Stimulated activated naive CD8-positive, alpha-beta T cell treated with anti-CD3 and anti-CD28 coated beads, Interleukin-15, amount 100 ng/mL, for 72 hours (primary cell): ENCODE data around the gene DDX3X.
A peak's percentile ranks its signal among the peaks of the same experiment; 100 is the strongest.
"Not testable (repeated sequence)": the region's sequence is repeated elsewhere in the genome, so short reads cannot be mapped to it uniquely, and the experiment has no call there.

Source experiments
- ATAC-seq: fragments of 150-1000 bp; cut with Tn5 transposase; 2 replicates; pipeline ENCODE4 v1.10.0; 2021; ENCODE audit warnings: mild to moderate bottlenecking, moderate library complexity
- DNase-seq, 2 donors: peaks; one replicate each; pipeline ENCODE4 v3.0.0; 2021 to 2022
- H3K27ac Mint-ChIP-seq, 2 donors: one replicate each; pipeline ENCODE4 v1.8.0; 2022; ENCODE audit warnings: mild to moderate bottlenecking in 2 of 2, mixed read lengths in 2 of 2, moderate library complexity in 2 of 2
- H3K27me3 Mint-ChIP-seq: one replicate; pipeline ENCODE4 v1.8.0; 2022; ENCODE audit warnings: mixed read lengths
- H3K4me1 Mint-ChIP-seq: one replicate; pipeline ENCODE4 v1.8.0; 2022; ENCODE audit warnings: mild to moderate bottlenecking, mixed read lengths
- H3K4me3 Mint-ChIP-seq, 2 donors: one replicate each; pipeline ENCODE4 v1.8.0; 2022; ENCODE audit warnings: mild to moderate bottlenecking in 2 of 2, mixed read lengths in 2 of 2, moderate library complexity in 1 of 2
- H3K9me3 Mint-ChIP-seq, 2 donors: one replicate each; pipeline ENCODE4 v1.8.0; 2022; ENCODE audit warnings: mixed read lengths in 2 of 2

The DDX3X gene

GRCh38 chrX:41316266-41316665 is 17.7 kb upstream of the DDX3X start:
- DNase-seq, H3K27me3 Mint-ChIP-seq, ATAC-seq, H3K9me3 Mint-ChIP-seq, H3K4me3 Mint-ChIP-seq, H3K27ac Mint-ChIP-seq, H3K4me1 Mint-ChIP-seq: not testable (repeated sequence)

GRCh38 chrX:41317477-41318208 is 16.3 kb upstream of the DDX3X start:
- DNase-seq (no peak), ATAC-seq (no peak)
- H3K4me1 Mint-ChIP-seq, result no peaks in the 10 kb centered on the region
- no peaks in the 10 kb centered on the region for H3K9me3 Mint-ChIP-seq
- H3K27ac Mint-ChIP-seq, result no peak overlapping the region
- H3K27me3 Mint-ChIP-seq, result no peaks in the 10 kb centered on the region
- no peak overlapping the region for H3K4me3 Mint-ChIP-seq

- ATAC-seq, result no peak
These were observed 13.6 kb upstream of the DDX3X start for GRCh38 chrX:41320393-41320792.

GRCh38 chrX:41322821-41323603 is 10.9 kb upstream of the DDX3X start:
- Mint-ChIP-seq H3K9me3 (no peaks in the 10 kb centered on the region), H3K4me1 (peaks cover 4% of the 10 kb centered on the region), H3K27me3 (no peaks in the 10 kb centered on the region), H3K27ac (no peak overlapping the region), H3K4me3 (no peak overlapping the region)
- DNase-seq (no peak), ATAC-seq (no peak)

More at GRCh38 chrX:41320393-41320792, 13.6 kb upstream of the DDX3X start:
- H3K4me1 Mint-ChIP-seq, result peaks cover 4% of the 10 kb centered on the region
- H3K4me3 Mint-ChIP-seq, result no peak overlapping the region
- H3K27me3 Mint-ChIP-seq, result no peaks in the 10 kb centered on the region
- no peaks in the 10 kb centered on the region for H3K9me3 Mint-ChIP-seq
- no peak overlapping the region for H3K27ac Mint-ChIP-seq
- DNase-seq, result no peak

DNA sequence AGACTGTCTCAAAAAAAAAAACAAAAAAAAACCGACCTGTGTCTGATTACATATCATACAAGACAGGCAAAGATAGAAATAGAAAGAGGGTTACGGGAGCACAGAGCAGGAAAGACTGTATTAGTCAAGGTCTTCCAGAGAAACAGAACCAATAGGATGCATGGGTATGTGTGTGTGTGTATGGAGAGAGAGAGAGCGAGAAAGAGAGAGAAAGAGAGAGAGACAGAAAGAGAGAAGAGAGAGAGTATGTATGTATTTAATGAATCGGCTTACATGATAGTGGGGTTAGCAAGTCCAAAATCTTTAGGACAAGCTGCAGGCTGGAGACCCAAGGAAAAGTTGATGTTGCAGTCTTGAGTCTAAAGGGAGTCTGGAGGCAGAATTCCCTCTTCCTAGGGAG is 7.5 kb upstream of the DDX3X start:
- ATAC-seq (no peak), DNase-seq (no peak)
- Mint-ChIP-seq H3K27me3 (no peaks in the 10 kb centered on the region), H3K4me1 (peaks cover 20% of the 10 kb centered on the region), H3K27ac (no peak overlapping the region), H3K9me3 (no peaks in the 10 kb centered on the region), H3K4me3 (no peak overlapping the region)

DNA sequence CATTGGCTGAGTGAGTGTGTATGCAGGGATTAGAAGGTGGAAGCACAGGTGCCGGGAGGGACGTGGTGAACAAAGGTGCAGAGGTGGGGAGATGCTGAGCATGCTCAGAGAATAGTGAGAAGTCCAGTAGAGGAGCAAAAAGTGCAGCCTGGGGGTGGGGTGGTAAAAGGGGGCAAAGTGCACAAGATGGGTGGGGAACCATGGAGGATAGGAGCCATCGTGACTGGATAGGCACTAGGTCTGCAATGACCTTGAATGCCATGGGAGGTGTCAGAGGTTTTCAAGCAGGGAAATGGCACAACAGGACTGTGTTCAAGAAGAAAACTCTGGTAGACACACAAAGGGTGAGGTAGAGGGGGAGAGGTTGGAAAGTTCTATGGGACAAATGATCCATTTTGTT is 6.6 kb upstream of the DDX3X start:
- H3K27ac Mint-ChIP-seq, result no peak overlapping the region
- no peak for DNase-seq
- no peaks in the 10 kb centered on the region for H3K9me3 Mint-ChIP-seq
- H3K27me3 Mint-ChIP-seq, result no peaks in the 10 kb centered on the region
- no peak for ATAC-seq
- H3K4me1 Mint-ChIP-seq, result peaks cover 20% of the 10 kb centered on the region
- no peak overlapping the region for H3K4me3 Mint-ChIP-seq

DNA sequence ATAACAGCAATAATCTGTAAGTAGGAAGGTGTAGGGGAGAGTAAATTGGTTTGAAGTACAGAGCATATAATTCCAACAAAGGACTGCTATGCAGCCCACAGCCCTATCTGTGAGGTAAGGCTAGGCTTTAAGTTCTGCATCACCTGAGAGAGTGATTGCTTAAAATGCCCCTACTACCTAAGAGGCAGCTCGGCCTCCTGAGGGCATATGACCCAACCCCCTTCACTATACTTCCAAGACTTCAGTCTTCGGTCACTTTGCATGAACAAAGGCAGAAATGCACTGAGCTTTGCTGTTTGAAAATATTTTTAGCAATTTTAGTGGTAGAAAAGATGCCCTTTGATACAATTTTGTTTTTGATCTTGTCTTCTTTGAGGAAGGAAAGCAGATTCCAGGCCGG is 4.9 kb upstream of the DDX3X start:
- Mint-ChIP-seq H3K9me3 (no peaks in the 10 kb centered on the region), H3K4me1 (peaks cover 20% of the 10 kb centered on the region), H3K27me3 (no peaks in the 10 kb centered on the region), H3K27ac (no peak overlapping the region), H3K4me3 (no peak overlapping the region)
- DNase-seq (no peak), ATAC-seq (no peak)

GRCh38 chrX:41332005-41332404 is 2.0 kb upstream of the DDX3X start:
- H3K27ac Mint-ChIP-seq, result peak overlapping the region; percentile 99 to 100
- H3K4me3 Mint-ChIP-seq, result peak overlapping the region; percentile 86 to 87
- H3K27me3 Mint-ChIP-seq, result no peaks in the 10 kb centered on the region
- no peaks in the 10 kb centered on the region for H3K9me3 Mint-ChIP-seq
- peaks cover 22% of the 10 kb centered on the region for H3K4me1 Mint-ChIP-seq
- no peak for ATAC-seq
- no peak for DNase-seq

- peak; percentile 9 for ATAC-seq
- H3K9me3 Mint-ChIP-seq, result no peaks in the 10 kb centered on the region
- H3K27ac Mint-ChIP-seq, result peak overlapping the region; percentile 99 to 100
- DNase-seq, result no peak
- peak overlapping the region; percentile 86 to 87 for H3K4me3 Mint-ChIP-seq
- no peaks in the 10 kb centered on the region for H3K27me3 Mint-ChIP-seq
- H3K4me1 Mint-ChIP-seq, result peaks cover 22% of the 10 kb centered on the region
These were observed 1.5 kb upstream of the DDX3X start for GRCh38 chrX:41332408-41333002.

GRCh38 chrX:41333003-41333743 is 789 bp upstream of the DDX3X start:
- DNase-seq (peak; percentile 78 to 86), ATAC-seq (peak; percentile 69)
- no peaks in the 10 kb centered on the region for H3K9me3 Mint-ChIP-seq
- peaks cover 28% of the 10 kb centered on the region for H3K4me1 Mint-ChIP-seq
- peak overlapping the region; percentile 86 to 87 for H3K4me3 Mint-ChIP-seq
- no peaks in the 10 kb centered on the region for H3K27me3 Mint-ChIP-seq
- peak overlapping the region; percentile 99 to 100 for H3K27ac Mint-ChIP-seq

DNA sequence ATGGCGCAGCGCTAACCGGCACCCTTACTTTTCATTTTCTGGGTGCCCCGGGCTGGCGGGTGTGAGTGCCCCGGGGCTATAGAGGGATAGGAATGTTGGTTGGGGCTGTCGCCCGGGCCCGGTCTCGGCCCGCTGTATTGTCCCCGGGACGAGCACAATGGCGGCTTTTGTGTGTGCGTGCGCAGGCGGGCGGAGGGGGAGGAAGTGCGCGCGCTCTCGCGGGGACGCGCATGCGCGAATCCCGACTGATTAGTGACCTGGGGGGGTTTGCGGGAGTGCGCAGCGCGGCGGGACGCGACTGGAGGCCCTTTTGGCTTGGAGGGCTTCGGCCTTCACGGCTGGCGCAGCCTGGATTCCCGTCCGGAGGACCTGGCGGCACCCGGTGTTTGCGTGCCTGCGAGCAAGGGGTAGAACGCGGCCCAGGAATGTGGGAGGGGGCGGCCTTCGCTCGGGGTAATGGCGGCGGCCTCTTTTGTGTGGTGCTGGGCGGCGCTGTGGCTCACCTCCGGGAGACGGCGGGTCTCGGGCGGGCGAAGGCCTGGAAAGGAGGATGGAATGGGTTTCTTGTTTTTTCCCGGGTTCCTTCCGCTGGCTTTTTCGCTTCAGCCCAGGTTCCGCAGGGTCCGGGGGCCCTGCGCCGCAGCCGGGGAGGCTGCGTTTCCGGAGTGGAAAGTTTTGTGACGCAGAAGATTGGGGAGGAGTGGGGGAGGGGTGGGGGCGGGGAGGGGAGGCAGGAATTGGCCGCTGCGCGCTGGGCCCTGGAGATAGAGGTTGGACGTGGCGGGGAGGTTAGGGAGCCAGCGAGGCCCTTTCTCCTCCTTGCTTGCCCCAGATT is 618 bp downstream of the DDX3X start:
- Mint-ChIP-seq H3K27me3 (no peaks in the 10 kb centered on the region), H3K4me3 (peak overlapping the region; percentile 86 to 87), H3K27ac (peak overlapping the region; percentile 99 to 100), H3K4me1 (peaks cover 37% of the 10 kb centered on the region), H3K9me3 (no peaks in the 10 kb centered on the region)
- DNase-seq (peak; percentile 72 to 84), ATAC-seq (peak; percentile 49)

DNA sequence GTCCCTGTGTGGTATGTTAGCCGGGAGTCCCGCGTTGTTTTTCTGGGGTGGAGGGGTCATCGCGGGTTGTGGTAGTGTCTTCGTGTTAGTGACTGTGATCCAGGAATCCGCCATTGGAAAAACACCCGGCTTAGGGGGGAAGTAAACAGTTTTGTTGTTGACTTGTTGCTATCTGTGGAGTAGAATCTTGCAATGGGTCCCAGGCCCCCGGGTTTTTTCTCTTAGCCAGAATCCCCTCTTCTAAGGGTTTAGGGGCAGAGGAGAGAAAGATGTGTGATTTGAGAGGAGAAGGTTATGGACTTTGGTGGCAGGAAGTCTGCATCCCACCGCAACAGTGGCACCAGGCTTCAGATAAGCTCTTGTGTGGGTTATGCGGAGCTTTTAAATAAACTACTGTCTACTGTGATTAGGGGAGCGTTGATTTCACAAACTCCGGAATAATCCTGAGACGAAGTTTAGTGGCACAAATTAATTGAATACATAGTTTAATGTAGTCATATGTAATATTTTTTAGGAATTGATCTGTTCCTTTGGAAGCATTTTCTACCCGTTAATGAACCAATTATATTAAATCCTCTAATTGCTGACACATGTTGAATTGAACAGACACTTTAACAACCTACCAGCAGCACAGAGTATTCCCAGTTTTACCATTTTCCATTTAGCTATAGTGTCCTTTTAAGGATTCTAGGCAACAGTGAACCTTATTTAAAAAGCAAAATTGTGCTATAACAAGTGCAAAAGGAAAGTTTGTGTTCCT is 1.4 kb downstream of the DDX3X start:
- Mint-ChIP-seq H3K4me3 (peak overlapping the region; percentile 86 to 87), H3K27me3 (no peaks in the 10 kb centered on the region), H3K4me1 (peaks cover 30% of the 10 kb centered on the region), H3K27ac (peak overlapping the region; percentile 99 to 100), H3K9me3 (no peaks in the 10 kb centered on the region)
- DNase-seq (no peak), ATAC-seq (no peak)

GRCh38 chrX:41335958-41336331 is 2.0 kb downstream of the DDX3X start:
- ATAC-seq (no peak), DNase-seq (no peak)
- H3K4me1 Mint-ChIP-seq, result peaks cover 29% of the 10 kb centered on the region
- peak overlapping the region; percentile 86 to 87 for H3K4me3 Mint-ChIP-seq
- no peaks in the 10 kb centered on the region for H3K9me3 Mint-ChIP-seq
- H3K27ac Mint-ChIP-seq, result peak overlapping the region; percentile 99 to 100
- no peaks in the 10 kb centered on the region for H3K27me3 Mint-ChIP-seq

DNA sequence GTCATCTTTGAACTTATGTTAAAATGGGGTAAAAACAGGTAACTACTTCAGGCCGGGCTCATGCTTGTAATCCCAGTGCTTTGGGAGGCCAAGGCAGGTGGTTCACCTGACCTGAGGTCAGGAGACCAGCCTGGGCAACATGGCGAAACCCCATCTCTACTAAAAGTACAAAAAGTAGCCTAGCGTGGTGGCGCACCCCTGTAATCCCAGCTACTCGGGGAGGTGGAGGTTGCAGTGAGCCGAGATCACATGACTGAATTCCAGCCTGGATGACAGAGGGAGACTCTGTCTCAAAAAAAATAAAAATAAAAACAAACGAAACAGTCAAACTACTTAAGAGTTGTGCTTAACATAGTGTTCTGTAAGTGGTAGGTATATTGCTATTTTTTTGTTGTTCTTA is 2.5 kb downstream of the DDX3X start:
- ATAC-seq (no peak), DNase-seq (peak in 1 of 2 donors; percentile 16)
- Mint-ChIP-seq H3K4me1 (peaks cover 33% of the 10 kb centered on the region), H3K4me3 (peak overlapping the region; percentile 86 to 87), H3K9me3 (no peaks in the 10 kb centered on the region), H3K27me3 (no peaks in the 10 kb centered on the region), H3K27ac (peak overlapping the region; percentile 99 to 100)
